PC-9 (cell line): ENCODE measurements around the gene UVRAG.

Source experiments
- EZH2 ChIP-seq: fragments of 200-600 bp; sonication (generic); IDR thresholded peaks from 2 replicates; pipeline ENCODE4 v1.8.0; 2017; ENCODE audit warnings: antibody characterized with exemption, low read depth
- TF ChIP-seq, protein P1 (sequence below): fragments of 200-600 bp; sonication (generic); conservative IDR thresholded peaks from 2 replicates; pipeline ENCODE4 v1.6.1; 2017; ENCODE audit warnings: mixed run types, antibody characterized with exemption, mild to moderate bottlenecking, moderate library complexity

GRCh38 chr11:76185511-76185910 is 370.5 kb downstream of the UVRAG start:
- TF ChIP-seq, protein P1, sequence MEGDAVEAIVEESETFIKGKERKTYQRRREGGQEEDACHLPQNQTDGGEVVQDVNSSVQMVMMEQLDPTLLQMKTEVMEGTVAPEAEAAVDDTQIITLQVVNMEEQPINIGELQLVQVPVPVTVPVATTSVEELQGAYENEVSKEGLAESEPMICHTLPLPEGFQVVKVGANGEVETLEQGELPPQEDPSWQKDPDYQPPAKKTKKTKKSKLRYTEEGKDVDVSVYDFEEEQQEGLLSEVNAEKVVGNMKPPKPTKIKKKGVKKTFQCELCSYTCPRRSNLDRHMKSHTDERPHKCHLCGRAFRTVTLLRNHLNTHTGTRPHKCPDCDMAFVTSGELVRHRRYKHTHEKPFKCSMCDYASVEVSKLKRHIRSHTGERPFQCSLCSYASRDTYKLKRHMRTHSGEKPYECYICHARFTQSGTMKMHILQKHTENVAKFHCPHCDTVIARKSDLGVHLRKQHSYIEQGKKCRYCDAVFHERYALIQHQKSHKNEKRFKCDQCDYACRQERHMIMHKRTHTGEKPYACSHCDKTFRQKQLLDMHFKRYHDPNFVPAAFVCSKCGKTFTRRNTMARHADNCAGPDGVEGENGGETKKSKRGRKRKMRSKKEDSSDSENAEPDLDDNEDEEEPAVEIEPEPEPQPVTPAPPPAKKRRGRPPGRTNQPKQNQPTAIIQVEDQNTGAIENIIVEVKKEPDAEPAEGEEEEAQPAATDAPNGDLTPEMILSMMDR = no peak
- TF ChIP-seq EZH2 = no peak
